Loucy (cell line): ENCODE results near the gene RYR2.

Source experiments
- H2AFZ ChIP-seq: fragments of 200-600 bp; sonication (generic); 2 replicates; pipeline ENCODE4 v1.6.0; 2016; ENCODE audit warnings: antibody characterized with exemption, mild to moderate bottlenecking, low read length, moderate library complexity
- H3F3A ChIP-seq: fragments of 200-600 bp; 2 replicates; pipeline ENCODE4 v1.6.0; 2016; ENCODE audit warnings: antibody characterized with exemption, low read depth, mild to moderate bottlenecking
- H3K27me3 ChIP-seq: fragments of 200-600 bp; sonication (generic); 2 replicates; pipeline ENCODE4 v1.6.1; 2014; ENCODE audit warnings: low read length, mild to moderate bottlenecking; ENCODE audit not compliant: insufficient read depth, poor library complexity, severe bottlenecking
- H3K36me3 ChIP-seq: fragments of 200-600 bp; sonication (generic); 2 replicates; pipeline ENCODE4 v1.6.1; 2016; ENCODE audit warnings: low read length; ENCODE audit not compliant: insufficient read depth
- H3K4me1 ChIP-seq: fragments of 200-600 bp; sonication (generic); 2 replicates; pipeline ENCODE4 v1.5.1; 2014; ENCODE audit warnings: low read length, mild to moderate bottlenecking; ENCODE audit not compliant: insufficient read depth, poor library complexity, severe bottlenecking
- H3K4me2 ChIP-seq: fragments of 200-600 bp; sonication (generic); 2 replicates; pipeline ENCODE4 v1.6.0; 2014; ENCODE audit warnings: antibody characterized with exemption, low read length, low read depth, mild to moderate bottlenecking; ENCODE audit not compliant: poor library complexity, severe bottlenecking
- H3K4me3 ChIP-seq: fragments of 200-600 bp; sonication (generic); 2 replicates; pipeline ENCODE4 v1.5.1; 2014; ENCODE audit warnings: low read length, mild to moderate bottlenecking, mixed read lengths; ENCODE audit not compliant: poor library complexity, severe bottlenecking
- H3K79me2 ChIP-seq: fragments of 200-600 bp; sonication (generic); 2 replicates; pipeline ENCODE4 v1.6.1; 2014; ENCODE audit warnings: low read length; ENCODE audit not compliant: insufficient read depth
- H3K9ac ChIP-seq: fragments of 200-600 bp; sonication (generic); 2 replicates; pipeline ENCODE4 v1.6.0; 2014; ENCODE audit warnings: mild to moderate bottlenecking, low read depth, low read length, moderate library complexity; ENCODE audit not compliant: poor library complexity, severe bottlenecking
- H3K9me2 ChIP-seq: fragments of 200-600 bp; sonication (generic); replicated peaks from 2 replicates; pipeline ENCODE4 v1.6.1; 2016; ENCODE audit warnings: low read depth, low read length, mixed read lengths
- H3K9me3 ChIP-seq: fragments of 200-600 bp; sonication (generic); 2 replicates; pipeline ENCODE4 v1.6.1; 2014; ENCODE audit warnings: mild to moderate bottlenecking, antibody characterized with exemption, low read length, low read depth; ENCODE audit not compliant: insufficient read depth
- H4K20me1 ChIP-seq: fragments of 200-600 bp; sonication (generic); 2 replicates; pipeline ENCODE4 v1.6.0; 2014; ENCODE audit warnings: antibody characterized with exemption, low read length, mild to moderate bottlenecking; ENCODE audit not compliant: insufficient read depth, poor library complexity, severe bottlenecking
- EZH2phosphoT487 ChIP-seq: fragments of 200-600 bp; IDR thresholded peaks from 2 replicates; pipeline ENCODE4 v1.6.1; 2018; ENCODE audit warnings: antibody characterized with exemption, mild to moderate bottlenecking, moderate library complexity, borderline replicate concordance
- TF ChIP-seq, protein P1 (sequence below): fragments of 200-600 bp; sonication (generic); conservative IDR thresholded peaks from 2 replicates; pipeline ENCODE4 v1.5.1; 2014; ENCODE audit warnings: mild to moderate bottlenecking, antibody characterized with exemption, low read length

The RYR2 gene

DNA sequence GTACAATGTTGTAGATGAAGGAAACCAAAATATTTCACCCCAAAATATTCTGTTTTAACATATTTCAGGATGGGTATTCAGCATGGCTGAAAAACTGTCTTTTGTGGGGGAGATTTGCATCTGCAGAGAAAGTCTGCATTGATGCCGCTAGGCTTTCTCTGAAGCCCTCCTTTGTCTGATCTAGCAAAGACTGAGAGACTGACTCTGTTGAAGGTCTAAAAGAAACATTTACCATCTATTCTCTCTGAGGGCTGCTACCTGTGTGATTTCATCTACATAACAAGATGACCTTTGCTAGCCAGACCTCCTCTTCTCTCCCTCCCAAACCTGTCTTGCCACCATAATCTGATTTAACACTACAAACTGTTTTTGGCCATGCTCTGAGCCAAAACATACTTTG is 25.4 kb upstream of the RYR2 start:
- Histone ChIP-seq H4K20me1 (no peaks in the 10 kb centered on the region), H3K27me3 (no peaks in the 10 kb centered on the region), H3K9me3 (no peaks in the 10 kb centered on the region), H3K4me1 (no peaks in the 10 kb centered on the region), H3K79me2 (no peaks in the 10 kb centered on the region), H2AFZ (no peak overlapping the region), H3K4me2 (no peak overlapping the region), H3K9ac (no peak overlapping the region), H3K4me3 (no peak overlapping the region), H3F3A (no peaks in the 10 kb centered on the region), H3K9me2 (no peaks in the 10 kb centered on the region), H3K36me3 (no peaks in the 10 kb centered on the region)
- TF ChIP-seq, protein P1, sequence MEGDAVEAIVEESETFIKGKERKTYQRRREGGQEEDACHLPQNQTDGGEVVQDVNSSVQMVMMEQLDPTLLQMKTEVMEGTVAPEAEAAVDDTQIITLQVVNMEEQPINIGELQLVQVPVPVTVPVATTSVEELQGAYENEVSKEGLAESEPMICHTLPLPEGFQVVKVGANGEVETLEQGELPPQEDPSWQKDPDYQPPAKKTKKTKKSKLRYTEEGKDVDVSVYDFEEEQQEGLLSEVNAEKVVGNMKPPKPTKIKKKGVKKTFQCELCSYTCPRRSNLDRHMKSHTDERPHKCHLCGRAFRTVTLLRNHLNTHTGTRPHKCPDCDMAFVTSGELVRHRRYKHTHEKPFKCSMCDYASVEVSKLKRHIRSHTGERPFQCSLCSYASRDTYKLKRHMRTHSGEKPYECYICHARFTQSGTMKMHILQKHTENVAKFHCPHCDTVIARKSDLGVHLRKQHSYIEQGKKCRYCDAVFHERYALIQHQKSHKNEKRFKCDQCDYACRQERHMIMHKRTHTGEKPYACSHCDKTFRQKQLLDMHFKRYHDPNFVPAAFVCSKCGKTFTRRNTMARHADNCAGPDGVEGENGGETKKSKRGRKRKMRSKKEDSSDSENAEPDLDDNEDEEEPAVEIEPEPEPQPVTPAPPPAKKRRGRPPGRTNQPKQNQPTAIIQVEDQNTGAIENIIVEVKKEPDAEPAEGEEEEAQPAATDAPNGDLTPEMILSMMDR = no peak
- no peak for TF ChIP-seq EZH2phosphoT487

DNA sequence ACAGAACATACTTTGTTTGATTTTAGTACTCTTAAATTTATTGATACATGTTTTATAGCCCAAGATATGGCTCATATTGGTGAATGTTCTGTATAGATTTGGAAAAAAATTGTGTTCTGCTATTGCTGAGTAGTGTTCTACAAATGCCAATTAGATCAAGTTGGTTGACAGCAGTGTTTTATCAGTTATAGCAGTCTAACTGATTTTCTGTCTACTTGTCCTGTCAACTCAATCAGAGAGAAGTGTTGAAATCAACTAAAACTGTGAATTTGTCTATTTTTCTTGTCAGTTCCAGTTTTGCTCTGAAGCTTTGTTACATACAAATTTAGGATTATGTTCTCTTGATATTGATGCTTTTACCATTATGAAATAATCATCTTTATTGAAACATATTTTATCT is 23.1 kb upstream of the RYR2 start:
- H3K79me2 ChIP-seq = no peaks in the 10 kb centered on the region
- no peaks in the 10 kb centered on the region for H3K36me3 ChIP-seq
- H3K9me2 ChIP-seq = no peaks in the 10 kb centered on the region
- no peaks in the 10 kb centered on the region for H3F3A ChIP-seq
- H3K9ac ChIP-seq = no peak overlapping the region
- no peak overlapping the region for H2AFZ ChIP-seq
- no peaks in the 10 kb centered on the region for H4K20me1 ChIP-seq
- no peaks in the 10 kb centered on the region for H3K4me1 ChIP-seq
- H3K4me3 ChIP-seq = no peak overlapping the region
- no peaks in the 10 kb centered on the region for H3K9me3 ChIP-seq
- no peaks in the 10 kb centered on the region for H3K27me3 ChIP-seq
- TF ChIP-seq, protein P1 = no peak
- no peak for TF ChIP-seq EZH2phosphoT487
- H3K4me2 ChIP-seq = no peak overlapping the region

DNA sequence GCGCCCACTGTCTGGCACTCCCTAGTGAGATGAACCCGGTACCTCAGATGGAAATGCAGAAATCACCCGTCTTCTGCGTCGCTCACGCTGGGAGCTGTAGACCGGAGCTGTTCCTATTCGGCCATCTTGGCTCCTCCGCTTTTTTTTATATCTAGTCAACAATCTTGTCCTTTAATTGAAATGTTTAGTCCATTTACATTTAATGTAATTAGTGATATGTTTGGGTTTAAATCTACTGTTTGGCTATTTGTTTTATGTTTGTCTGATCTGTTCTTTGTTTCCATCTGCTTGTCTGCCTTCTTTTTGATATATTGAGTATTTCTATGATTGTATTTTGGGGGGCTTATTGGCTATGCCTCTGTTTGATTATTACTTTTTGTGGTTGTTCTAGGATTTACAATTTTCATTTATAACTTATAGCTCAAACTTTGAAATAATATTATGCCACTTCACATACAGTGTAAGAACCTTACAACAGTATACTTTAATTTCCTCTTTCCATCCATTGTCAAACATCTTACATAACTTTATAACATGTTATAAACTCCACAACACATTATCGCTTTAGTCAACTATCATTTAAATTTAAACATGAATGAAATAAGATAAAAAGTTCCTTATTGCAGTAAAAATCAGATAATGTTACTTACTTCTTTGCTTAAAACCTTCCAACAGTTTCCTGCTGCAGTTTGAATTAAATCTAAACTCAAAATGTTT is 16.5 kb upstream of the RYR2 start:
- Histone ChIP-seq H3K4me3 (no peak overlapping the region), H3K36me3 (no peaks in the 10 kb centered on the region), H3K27me3 (no peaks in the 10 kb centered on the region), H2AFZ (no peak overlapping the region), H3K79me2 (no peaks in the 10 kb centered on the region), H3K9ac (no peak overlapping the region), H3K9me2 (no peaks in the 10 kb centered on the region), H3K4me1 (no peaks in the 10 kb centered on the region), H3K4me2 (no peak overlapping the region), H4K20me1 (no peaks in the 10 kb centered on the region), H3K9me3 (no peaks in the 10 kb centered on the region), H3F3A (no peaks in the 10 kb centered on the region)
- no peak for TF ChIP-seq EZH2phosphoT487
- TF ChIP-seq, protein P1 = no peak
